Measurements from ENCODE around the gene ZNF606.

ZNF606 gene

DNA sequence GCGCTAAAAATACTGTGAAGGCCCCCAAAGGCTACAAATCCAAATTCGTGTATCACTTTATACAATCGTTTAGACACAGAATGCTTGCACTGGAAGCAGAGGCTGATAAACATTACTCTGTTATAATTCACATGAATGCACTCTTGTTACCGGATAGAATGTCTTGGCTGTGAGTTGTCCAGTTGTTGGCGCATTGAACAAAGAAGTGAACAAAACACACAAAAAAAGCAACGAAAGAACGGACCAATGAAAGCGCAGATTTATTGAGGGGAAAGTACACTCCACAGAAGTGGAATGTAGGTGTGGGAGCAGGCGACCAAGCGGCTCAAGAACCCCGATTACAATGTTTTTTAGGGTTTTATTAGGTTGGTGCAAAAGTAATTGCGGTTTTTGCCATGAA, 66.9 kb downstream of the ZNF606 start:
- Histone ChIP-seq H3K9me3 (ENCODE audit: control insufficient read depth, insufficient read depth, low read length) (no peaks in the 10 kb centered on the region), H3K27ac (ENCODE audit: low read length) (no peak overlapping the region), H3K4me3 (ENCODE audit: low read length) (no peak overlapping the region), H3K27me3 (ENCODE audit: control insufficient read depth, insufficient read depth, low read length) (no peaks in the 10 kb centered on the region), H3K36me3 (ENCODE audit: control insufficient read depth, insufficient read depth, low read length) (no peaks in the 10 kb centered on the region; the same call in 1 of the 2 replicates), H3K4me1 (ENCODE audit: control insufficient read depth, insufficient read depth, low read length) (no peaks in the 10 kb centered on the region)
- DNase-seq (ENCODE audit: low read depth, low spot score) = no peak
- WGBS (ENCODE audit: insufficient coverage, insufficient read length) = no CpG with 5 or more reads among the region's 12 CpGs

DNA sequence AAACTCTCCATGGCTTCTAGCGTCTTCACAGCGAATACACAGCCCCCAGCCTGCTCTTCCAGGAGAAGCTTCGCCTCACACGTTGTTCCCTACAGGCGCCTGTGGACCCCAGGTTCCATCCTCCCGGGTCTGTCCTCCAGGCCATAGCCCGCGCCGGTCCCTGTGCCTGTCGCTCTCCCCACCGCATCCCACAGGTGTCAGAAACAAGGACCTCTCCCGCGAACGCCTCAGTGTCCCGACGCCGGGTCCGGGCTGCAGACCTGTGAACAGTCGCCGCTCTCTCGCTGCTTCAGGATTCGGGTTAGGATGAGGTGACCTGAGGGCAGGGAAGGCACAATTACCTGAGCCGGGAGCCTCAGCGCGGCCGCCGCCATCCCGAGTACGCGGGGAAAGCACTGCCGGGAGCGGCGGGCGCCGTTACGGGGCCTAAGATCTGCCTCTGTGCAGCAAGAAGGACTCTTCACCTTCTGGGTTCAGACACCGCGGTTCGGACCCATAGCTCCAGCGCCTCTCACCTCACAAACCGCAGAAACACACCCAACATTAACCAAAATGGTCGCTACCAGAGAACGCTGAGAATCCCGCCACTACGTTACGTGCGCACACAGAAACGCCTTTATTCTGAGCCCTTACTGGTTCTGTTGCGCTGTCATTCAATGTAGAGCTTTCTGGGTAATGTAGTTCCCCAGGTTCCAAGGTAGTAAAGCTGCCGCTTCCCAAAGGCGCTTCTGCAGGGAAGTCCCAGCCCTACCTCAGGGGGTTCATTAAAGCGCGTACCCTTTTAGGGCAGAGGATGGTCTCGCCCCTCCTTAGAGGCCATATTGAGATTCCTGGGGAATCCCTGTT, 67.6 kb downstream of the ZNF606 start, which contains the start of gene ZNF418:
ZNF418 (minus strand) TSS at position 583 of the 846 bp plus-strand sequence. CDS start 1,580 bp downstream, outside the sequence.
- Histone ChIP-seq H3K27ac (ENCODE audit: low read length) (no peak within 1 kb of the TSS), H3K9me3 (ENCODE audit: control insufficient read depth, insufficient read depth, low read length) (no peaks in the 10 kb centered on the region), H3K4me3 (ENCODE audit: low read length) (peak within 1 kb of the TSS; percentile 82)

DNA sequence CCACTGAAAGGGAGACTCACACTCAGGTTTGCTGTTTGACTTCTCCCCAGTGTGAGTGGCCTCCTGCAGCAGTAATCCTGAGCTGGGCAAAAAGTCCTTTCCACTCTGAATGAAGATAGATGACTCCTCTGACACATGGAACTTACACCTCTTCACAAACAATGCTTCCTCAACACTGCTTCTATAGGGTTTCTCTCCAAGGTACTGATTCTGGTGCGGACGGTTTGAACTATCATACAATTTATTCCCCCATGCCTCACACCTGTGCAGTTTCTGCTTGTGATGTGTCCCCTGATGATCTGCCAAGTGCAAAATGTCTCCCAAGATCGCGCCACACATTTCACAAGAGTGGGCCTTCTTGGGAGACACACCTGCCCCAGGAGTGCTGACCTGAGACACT, 75.0 kb downstream of the ZNF606 start:
- peaks cover 11% of the 10 kb centered on the region for H3K9me3 ChIP-seq (ENCODE audit: control insufficient read depth, insufficient read depth, low read length)
- DNase-seq (ENCODE audit: low read depth, low spot score) = no peak
- WGBS (ENCODE audit: insufficient coverage, insufficient read length) = no CpG with 5 or more reads among the region's 4 CpGs
- H3K27me3 ChIP-seq (ENCODE audit: control insufficient read depth, insufficient read depth, low read length) = no peaks in the 10 kb centered on the region
- H3K4me1 ChIP-seq (ENCODE audit: control insufficient read depth, insufficient read depth, low read length) = no peaks in the 10 kb centered on the region
- no peak overlapping the region for H3K27ac ChIP-seq (ENCODE audit: low read length)
- H3K4me3 ChIP-seq (ENCODE audit: low read length) = no peak overlapping the region
- H3K36me3 ChIP-seq (ENCODE audit: control insufficient read depth, insufficient read depth, low read length) = peaks cover 42% of the 10 kb centered on the region

More for the DNA sequence above, 67.6 kb downstream of the ZNF606 start, which contains the start of gene ZNF418:
- WGBS (ENCODE audit: insufficient coverage, insufficient read length) = no CpG with 5 or more reads among the region's 54 CpGs
- no peaks in the 10 kb centered on the region for H3K27me3 ChIP-seq (ENCODE audit: control insufficient read depth, insufficient read depth, low read length)
- H3K4me1 ChIP-seq (ENCODE audit: control insufficient read depth, insufficient read depth, low read length) = no peaks in the 10 kb centered on the region
- H3K36me3 ChIP-seq (ENCODE audit: control insufficient read depth, insufficient read depth, low read length) = peaks cover 5% of the 10 kb centered on the region; the same call in 1 of the 2 replicates
- DNase-seq (ENCODE audit: low read depth, low spot score) = peak; percentile 85
